Activated CD8-positive, alpha-beta memory T cell treated with anti-CD3 and anti-CD28 coated beads, Interleukin-2, amount 50 U/mL, for 1 hour (primary cell): ENCODE data around the gene OGN.
"Not testable (repeated sequence)": the region's sequence is repeated elsewhere in the genome, so short reads cannot be mapped to it uniquely, and the experiment has no call there.

ENCODE experiments used
- DNase-seq: peaks from one replicate; pipeline ENCODE4 v3.0.0-alpha.2; 2020; ENCODE audit errors: extremely low read depth

Gene OGN

GRCh38 chr9:92404042-92404836, at the start of gene OGN:
Gene OGN, minus strand, starts transcription at chr9:92404578. Its CDS starts 1,171 bp downstream, at chr9:92403407.
- DNase-seq = no peak

GRCh38 chr9:92446536-92446935, 42.2 kb upstream of the OGN start:
- DNase-seq = no peak

GRCh38 chr9:92444841-92445240, 40.5 kb upstream of the OGN start:
- DNase-seq = no peak

- DNase-seq = no peak
Measured at GRCh38 chr9:92440751-92441046, 36.3 kb upstream of the OGN start.

- DNase-seq = no peak
Measured at GRCh38 chr9:92439921-92440750, 35.8 kb upstream of the OGN start.

- no peak for DNase-seq
Measured at GRCh38 chr9:92438900-92439526, 34.6 kb upstream of the OGN start.

GRCh38 chr9:92435263-92435662, 30.9 kb upstream of the OGN start:
- DNase-seq = no peak

- no peak for DNase-seq
Measured at GRCh38 chr9:92432972-92433548, 28.7 kb upstream of the OGN start.

- DNase-seq = no peak
Measured at GRCh38 chr9:92432350-92432749, 28.0 kb upstream of the OGN start.

- DNase-seq = no peak
Measured at GRCh38 chr9:92429836-92430235, 25.5 kb upstream of the OGN start.

GRCh38 chr9:92426501-92427145, 22.2 kb upstream of the OGN start:
- no peak for DNase-seq

GRCh38 chr9:92425474-92425873, 21.1 kb upstream of the OGN start:
- no peak for DNase-seq

- no peak for DNase-seq
Measured at GRCh38 chr9:92424340-92424739, 20.0 kb upstream of the OGN start, which contains the start of gene OMD. Gene OMD, minus strand, starts transcription at chr9:92424471. Its CDS starts 6,913 bp downstream, at chr9:92417558.

GRCh38 chr9:92423612-92424011, 19.2 kb upstream of the OGN start:
- DNase-seq = no peak

GRCh38 chr9:92422611-92423338, 18.4 kb upstream of the OGN start:
- DNase-seq = no peak

GRCh38 chr9:92414566-92414965, 10.2 kb upstream of the OGN start:
- DNase-seq = no peak

GRCh38 chr9:92411157-92411556, 6.8 kb upstream of the OGN start:
- DNase-seq = not testable (repeated sequence)

- DNase-seq = no peak
Measured at GRCh38 chr9:92408747-92409478, 4.5 kb upstream of the OGN start.

GRCh38 chr9:92407818-92408217, 3.4 kb upstream of the OGN start:
- no peak for DNase-seq

GRCh38 chr9:92406477-92406876, 2.1 kb upstream of the OGN start:
- no peak for DNase-seq
